Thoracic aorta (tissue), 2 donors: ENCODE data around the gene DTNB. TPM values are rescaled to one million over a fixed set of nuclear protein-coding genes. Genes with fewer than 3 reads are reported as not detected.

Experiments used
- ATAC-seq: fragments of 150-250 bp; one replicate; pipeline ENCODE4 v1.8.0; 2017; ENCODE audit warnings: low read depth; ENCODE audit not compliant: insufficient number of reproducible peaks, low FRiP score
- DNase-seq: peaks from one replicate; pipeline ENCODE4 v3.0.0-alpha.2; 2020; ENCODE audit warnings: low spot score
- H3K27ac ChIP-seq, 2 donors: fragments of 200-600 bp; sonication (generic); 1 replicate in 1 of 2; 2 replicates in 1 of 2; pipeline ENCODE4 v1.5.1; 2016; ENCODE audit warnings: mild to moderate bottlenecking in 2 of 2, moderate library complexity in 2 of 2
- H3K27me3 ChIP-seq: fragments of 200-600 bp; sonication (generic); replicated peaks from 2 replicates; pipeline ENCODE4 v1.6.0; 2016; ENCODE audit warnings: mild to moderate bottlenecking; ENCODE audit not compliant: insufficient read depth
- H3K36me3 ChIP-seq: fragments of 200-600 bp; sonication (generic); one replicate; pipeline ENCODE4 v1.5.1; 2016
- H3K4me1 ChIP-seq, 2 donors: fragments of 200-600 bp; sonication (generic); 1 replicate in 1 of 2; 2 replicates in 1 of 2; pipeline versions ENCODE4 v1.5.1 to v1.6.0; 2016; ENCODE audit warnings: low read depth in 2 of 2, mild to moderate bottlenecking in 1 of 2; ENCODE audit not compliant: control insufficient read depth in 1 of 2
- H3K4me3 ChIP-seq: fragments of 200-600 bp; sonication (generic); 2 replicates; pipeline ENCODE4 v1.5.1; 2016; ENCODE audit warnings: mild to moderate bottlenecking
- H3K9me3 ChIP-seq: fragments of 200-600 bp; sonication (generic); 2 replicates; pipeline ENCODE4 v1.5.1; 2016
- CTCF ChIP-seq: fragments of 200-600 bp; sonication (generic); IDR thresholded peaks from one replicate; pipeline ENCODE4 v1.5.1; 2019; ENCODE audit warnings: antibody characterized with exemption
- total RNA-seq, 2 donors: library from RNA; depleted of rRNA; stranded (reverse); fragments of >200 nt; gene quantifications; one replicate each; pipeline versions ENCODE4 v1.1.0 to v1.2.3, GENCODE V29; 2016

Gene DTNB
- total RNA-seq, 2 donors from 2014 or later = 16.3 to 76.2 TPM

DNA sequence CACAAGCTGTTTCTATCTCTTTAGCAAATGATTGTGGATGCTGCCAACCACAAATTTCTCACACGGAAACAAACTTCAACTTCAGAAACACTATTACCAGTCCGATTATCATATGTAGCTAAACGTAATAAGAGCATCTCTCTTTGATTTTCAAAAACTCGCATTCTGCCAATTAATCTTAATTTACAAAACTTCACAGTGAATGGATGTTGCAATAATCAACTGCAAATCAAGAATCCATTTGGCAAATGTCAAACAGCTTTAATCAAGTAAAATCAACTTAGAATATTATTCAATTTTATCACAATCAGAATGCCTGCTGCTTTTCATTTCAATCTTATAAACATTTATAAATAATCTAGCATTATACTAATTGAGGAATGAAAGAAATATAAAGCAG is 54.2 kb downstream of the DTNB start:
- Histone ChIP-seq H3K4me3 (no peak overlapping the region), H3K27me3 (no peaks in the 10 kb centered on the region), H3K4me1 (peaks cover 0 to 19% of the 10 kb centered on the region in 2 donors), H3K27ac (peak overlapping the region; percentile 85 to 87), H3K9me3 (no peaks in the 10 kb centered on the region), H3K36me3 (no peaks in the 10 kb centered on the region)
- DNase-seq (no peak), ATAC-seq (no peak)
- no peak for TF ChIP-seq CTCF

DNA sequence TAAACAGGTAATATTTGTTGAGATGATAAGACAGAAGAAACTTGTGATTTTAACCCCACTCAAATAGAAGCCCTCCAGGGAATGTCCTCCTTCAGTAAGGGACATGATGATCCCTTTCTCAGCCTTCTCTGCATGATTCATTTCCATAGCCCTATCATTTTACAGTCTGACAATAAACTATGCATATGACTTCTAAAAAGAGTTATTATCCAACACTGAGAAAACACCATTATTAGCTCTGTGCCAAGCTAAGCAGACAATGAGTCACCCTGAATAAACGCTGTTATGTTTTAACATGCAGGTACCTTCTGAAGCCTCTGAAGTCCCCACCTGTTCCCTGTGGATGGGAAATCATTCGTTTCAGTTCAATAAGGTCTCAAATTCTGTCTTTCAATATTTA is 54.7 kb downstream of the DTNB start:
- DNase-seq = no peak
- Histone ChIP-seq H3K9me3 (no peaks in the 10 kb centered on the region), H3K4me1 (peaks cover 0 to 19% of the 10 kb centered on the region in 2 donors), H3K27me3 (no peaks in the 10 kb centered on the region), H3K4me3 (peak overlapping the region; percentile 50), H3K27ac (peak overlapping the region; percentile 85 to 87), H3K36me3 (no peaks in the 10 kb centered on the region)
- ATAC-seq = peak; percentile 51
- no peak for TF ChIP-seq CTCF

- peak overlapping the region; percentile 50 for H3K4me3 ChIP-seq
- peak overlapping the region; percentile 85 to 87 for H3K27ac ChIP-seq
- no peaks in the 10 kb centered on the region for H3K27me3 ChIP-seq
- DNase-seq = no peak
- no peak for TF ChIP-seq CTCF
- H3K36me3 ChIP-seq = no peaks in the 10 kb centered on the region
- no peaks in the 10 kb centered on the region for H3K9me3 ChIP-seq
- peak; percentile 80 for ATAC-seq
- H3K4me1 ChIP-seq = peaks cover 0 to 19% of the 10 kb centered on the region in 2 donors
Measured at GRCh38 chr2:25617948-25618646, 55.3 kb downstream of the DTNB start.

GRCh38 chr2:25615920-25616319 is 57.5 kb downstream of the DTNB start:
- H3K4me1 ChIP-seq = peaks cover 0 to 19% of the 10 kb centered on the region in 2 donors
- H3K27ac ChIP-seq = no peak overlapping the region
- ATAC-seq (no peak), DNase-seq (no peak)
- H3K27me3 ChIP-seq = no peaks in the 10 kb centered on the region
- H3K9me3 ChIP-seq = no peaks in the 10 kb centered on the region
- no peaks in the 10 kb centered on the region for H3K36me3 ChIP-seq
- no peak for TF ChIP-seq CTCF
- H3K4me3 ChIP-seq = no peak overlapping the region

DNA sequence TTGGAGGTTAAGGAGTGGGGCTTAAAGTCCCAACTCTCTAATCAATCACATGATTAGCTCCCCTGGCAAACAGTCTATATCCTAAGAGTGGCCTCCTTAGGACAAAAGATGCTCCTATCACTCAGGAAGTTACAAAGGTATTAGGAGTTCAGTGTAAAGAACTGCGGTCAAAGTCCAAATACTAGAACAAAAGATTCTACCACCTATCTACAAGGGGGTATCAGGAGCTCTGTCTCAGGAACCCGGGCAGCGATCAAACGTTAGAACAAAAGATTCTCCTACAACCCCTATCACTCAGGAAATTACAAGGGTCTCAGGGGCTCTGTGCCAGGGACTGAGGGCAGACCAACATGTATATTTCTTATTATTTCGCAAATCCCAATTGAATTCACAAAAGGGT is 58.0 kb downstream of the DTNB start:
- Histone ChIP-seq H3K9me3 (no peaks in the 10 kb centered on the region), H3K36me3 (no peaks in the 10 kb centered on the region), H3K27me3 (no peaks in the 10 kb centered on the region), H3K27ac (no peak overlapping the region), H3K4me3 (no peak overlapping the region), H3K4me1 (peaks cover 0 to 19% of the 10 kb centered on the region in 2 donors)
- TF ChIP-seq CTCF = no peak
- DNase-seq (no peak), ATAC-seq (no peak)
